HG03342 (cell line): ENCODE results near the gene PHLPP1.

ENCODE experiments used
- ATAC-seq: cut with Tn5 transposase; IDR thresholded peaks from one replicate; pipeline ENCODE4 v1.9.1; 2021; ENCODE audit warnings: mild to moderate bottlenecking, moderate library complexity; ENCODE audit not compliant: unreplicated experiment

Gene PHLPP1

GRCh38 chr18:62999392-62999791 is 284.1 kb downstream of the PHLPP1 start:
- ATAC-seq, result no peak

DNA sequence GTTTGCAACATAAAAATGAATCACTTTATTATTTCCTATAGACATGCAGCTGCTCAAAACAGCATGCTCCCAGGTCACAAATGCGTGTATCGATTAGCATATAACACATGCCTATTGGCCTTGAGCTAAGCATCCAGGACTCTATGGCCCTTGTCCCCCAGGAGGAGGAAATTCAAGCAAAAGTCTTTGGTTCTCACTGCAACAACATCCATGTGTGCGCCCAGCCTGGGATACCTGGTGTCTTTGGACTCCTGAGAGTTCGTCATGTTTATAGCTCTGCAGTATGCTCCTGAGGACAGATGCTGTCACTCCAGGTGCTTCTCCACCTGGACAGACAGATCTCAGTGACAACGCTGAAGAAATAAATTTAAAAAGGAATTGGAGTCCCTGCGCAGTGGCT is 284.6 kb downstream of the PHLPP1 start:
- no peak for ATAC-seq

DNA sequence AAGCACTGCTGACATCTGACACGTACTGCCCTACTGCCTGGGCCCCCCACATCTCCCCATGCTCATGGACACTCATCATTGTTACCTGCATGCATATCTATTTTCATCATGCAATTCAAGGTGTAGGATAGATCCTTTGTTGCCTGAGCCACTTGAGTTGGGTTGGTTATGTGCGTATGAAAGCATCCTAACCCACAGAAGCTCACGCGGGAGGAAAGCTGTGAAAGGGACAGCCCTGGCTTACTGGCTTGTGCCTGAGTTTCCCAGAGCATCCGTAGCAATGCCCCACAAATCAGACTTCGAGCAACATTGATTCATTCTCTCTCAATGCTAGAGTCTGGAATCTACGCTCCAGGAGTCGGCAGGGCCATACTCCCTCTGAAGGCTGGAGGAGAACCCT is 285.5 kb downstream of the PHLPP1 start:
- ATAC-seq, result no peak

- no peak for ATAC-seq
Observed at GRCh38 chr18:63001861-63002260, 286.5 kb downstream of the PHLPP1 start.

DNA sequence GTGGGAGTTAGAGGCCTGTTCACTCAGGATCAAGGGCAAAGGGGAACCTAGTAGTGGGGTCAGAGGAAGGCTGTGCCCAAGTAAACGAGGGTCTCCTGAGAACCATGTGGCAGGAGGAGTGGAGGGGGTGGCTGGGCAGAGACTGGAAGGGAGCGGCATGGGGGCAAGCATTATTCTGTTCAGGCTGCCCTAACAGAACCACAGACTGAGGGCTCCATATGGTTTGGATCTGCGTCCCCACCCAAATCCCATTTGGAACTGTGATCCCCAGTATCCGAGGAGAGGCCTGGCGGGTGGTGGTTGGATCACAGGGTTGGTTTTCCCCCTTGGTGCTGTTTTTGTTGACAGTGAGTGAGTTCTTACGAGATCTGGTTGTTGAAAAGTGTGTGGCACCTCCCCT is 287.0 kb downstream of the PHLPP1 start:
- ATAC-seq, result no peak

- no peak for ATAC-seq
Observed at GRCh38 chr18:63002803-63003445, 287.6 kb downstream of the PHLPP1 start.

- ATAC-seq, result no peak
Observed at GRCh38 chr18:63003899-63004298, 288.6 kb downstream of the PHLPP1 start.

DNA sequence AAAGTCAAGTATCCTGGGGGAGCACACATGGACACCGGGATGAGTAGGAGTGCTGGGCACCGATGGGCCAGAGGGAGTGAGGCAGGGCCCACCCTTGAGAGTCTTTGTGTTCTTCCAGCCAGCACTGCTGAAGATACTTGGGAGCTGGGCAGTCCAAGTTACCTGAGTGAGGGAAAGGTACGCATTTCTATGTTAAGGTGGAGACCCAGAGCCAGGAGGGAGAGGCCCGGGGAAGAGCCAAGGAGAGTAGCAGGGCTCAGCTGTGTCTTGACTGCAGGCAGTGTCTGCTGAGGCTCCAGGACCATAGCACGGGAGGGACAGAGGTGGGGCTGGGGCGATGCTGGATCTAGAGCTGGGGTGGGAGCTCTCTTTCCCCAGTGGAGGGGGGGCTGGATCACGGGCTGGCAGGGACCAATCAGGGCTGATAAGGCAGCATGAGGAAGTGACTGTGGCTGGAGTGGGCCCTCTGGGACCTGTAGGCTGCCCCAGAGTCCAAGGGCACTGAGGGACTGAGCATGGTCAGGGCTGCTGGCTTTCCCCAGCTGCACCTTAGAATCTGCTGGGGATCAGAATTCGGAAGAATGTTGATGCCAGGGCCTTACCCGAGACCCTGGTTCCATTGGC is 289.2 kb downstream of the PHLPP1 start:
- ATAC-seq, result no peak

DNA sequence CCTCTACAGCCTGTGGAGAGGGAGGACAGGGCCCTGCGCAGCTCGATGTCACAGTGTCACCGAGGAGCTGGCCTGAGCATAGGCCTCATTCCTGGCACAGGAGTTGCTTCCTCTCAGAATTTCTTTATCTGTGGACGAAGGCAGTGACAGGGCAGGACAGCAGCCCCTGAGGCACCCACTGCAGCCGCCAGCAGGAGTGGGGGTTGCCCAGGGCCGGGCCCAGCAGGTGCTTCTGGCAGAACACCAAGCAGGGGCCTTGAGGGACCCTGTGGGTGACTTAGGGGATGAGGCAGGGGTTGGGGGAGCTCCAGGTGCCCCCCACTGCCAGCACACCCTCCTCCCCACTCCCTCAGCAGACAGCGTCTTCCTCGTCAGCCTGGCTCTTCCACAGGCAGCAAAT is 290.0 kb downstream of the PHLPP1 start:
- ATAC-seq, result no peak

DNA sequence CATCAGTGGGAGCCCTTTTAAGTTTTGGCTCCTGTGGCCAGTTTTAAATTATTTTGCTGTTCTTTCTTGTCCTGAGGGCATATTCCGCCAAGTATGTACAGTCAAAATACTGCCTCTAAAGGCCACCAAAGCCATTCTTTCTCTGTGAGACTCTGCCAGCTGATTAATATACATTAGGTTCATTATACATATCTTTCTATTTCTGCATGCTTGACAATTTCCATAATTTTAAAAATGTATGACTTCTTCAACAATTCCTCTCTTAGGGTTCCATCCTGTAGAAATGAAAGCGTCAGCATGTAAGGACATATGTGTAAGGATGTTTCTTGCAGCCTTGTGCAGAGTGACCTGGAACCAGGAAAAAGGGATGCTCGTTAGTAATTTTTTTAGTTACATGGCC is 291.9 kb downstream of the PHLPP1 start:
- ATAC-seq, result no peak

DNA sequence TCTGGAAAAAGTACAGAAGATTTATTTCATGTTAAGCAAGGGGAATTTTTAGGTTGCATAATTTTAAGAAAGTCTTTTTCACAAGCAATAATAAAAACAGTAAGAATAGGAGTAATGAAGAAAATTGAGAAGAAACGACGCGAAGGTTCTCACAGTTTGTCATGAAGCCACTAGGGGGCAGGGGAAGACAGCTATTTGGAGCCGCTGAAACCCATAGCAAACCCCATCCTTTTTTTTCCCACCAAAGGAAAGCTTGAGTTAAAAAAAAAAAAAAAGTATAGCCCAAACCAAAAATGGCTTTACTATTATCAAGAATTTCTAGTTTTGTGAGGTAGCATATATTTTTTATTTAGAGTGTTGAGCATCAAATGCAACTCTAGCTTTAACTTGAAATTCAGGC is 300.9 kb downstream of the PHLPP1 start:
- peak; percentile 58 for ATAC-seq

DNA sequence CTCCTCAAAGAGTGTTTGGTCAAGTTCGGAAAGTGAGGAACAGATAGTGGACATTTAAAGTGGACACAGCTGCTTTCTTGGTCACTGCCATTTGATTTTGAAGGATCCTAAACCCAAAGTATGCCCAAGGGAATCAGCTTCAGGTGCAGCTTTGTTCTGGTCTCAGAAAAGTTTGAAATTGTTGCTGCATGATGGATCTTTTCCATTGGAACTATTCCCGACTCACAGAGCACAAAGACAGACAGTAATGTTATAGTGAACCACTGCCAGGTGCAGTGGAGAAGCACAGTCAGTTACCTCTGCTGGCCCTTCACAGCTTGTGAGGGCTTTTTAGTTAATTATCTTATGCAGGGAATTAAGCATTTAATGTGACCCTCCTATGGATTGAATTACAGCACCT is 301.7 kb downstream of the PHLPP1 start:
- no peak for ATAC-seq

DNA sequence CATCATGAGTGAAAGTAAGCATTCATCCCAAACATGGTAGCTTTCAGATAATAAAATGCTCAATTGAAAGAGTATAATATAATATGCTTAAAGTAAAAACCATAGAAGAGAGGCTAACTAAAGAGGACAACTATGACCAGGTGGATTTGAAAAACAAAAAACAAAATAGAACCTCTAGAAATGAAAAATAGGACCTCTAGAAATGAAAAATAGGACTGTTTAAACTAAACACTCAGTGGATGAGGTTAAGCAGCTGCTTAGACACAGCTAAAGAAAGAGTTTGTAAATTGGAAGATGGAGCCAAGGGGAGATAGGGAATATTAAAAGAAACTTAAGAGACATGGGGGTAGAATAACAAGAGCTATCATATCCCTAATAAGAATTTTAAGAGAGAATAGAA is 302.6 kb downstream of the PHLPP1 start:
- ATAC-seq, result no peak

DNA sequence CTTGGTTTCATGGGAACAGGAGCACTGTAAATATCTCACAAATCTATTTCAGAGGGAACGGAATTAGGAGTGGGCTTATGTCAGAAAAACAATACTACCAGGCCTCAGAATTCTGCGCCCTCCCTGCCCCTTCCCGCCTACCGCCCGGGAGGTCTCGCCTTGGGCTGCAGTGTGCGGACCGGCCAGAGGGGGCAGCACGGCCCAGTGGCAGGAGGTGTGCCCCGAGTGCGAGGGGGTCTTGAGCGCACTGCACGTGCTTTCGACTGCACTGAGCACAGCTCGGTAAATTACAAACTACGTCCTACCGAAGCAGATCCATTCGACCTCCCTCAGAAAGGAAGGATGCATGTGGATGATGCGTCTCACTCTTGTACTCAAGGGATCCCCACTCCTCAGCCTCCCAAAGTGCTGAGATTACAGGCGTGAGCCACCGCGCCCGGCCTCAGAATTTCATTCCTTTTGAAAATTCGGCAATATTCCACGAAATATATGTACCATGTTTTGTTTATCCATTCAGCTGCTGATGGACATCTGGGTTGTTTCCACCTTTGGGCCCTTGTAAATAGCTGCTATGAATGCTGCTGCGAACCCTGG is 307.2 kb downstream of the PHLPP1 start:
- no peak for ATAC-seq

DNA sequence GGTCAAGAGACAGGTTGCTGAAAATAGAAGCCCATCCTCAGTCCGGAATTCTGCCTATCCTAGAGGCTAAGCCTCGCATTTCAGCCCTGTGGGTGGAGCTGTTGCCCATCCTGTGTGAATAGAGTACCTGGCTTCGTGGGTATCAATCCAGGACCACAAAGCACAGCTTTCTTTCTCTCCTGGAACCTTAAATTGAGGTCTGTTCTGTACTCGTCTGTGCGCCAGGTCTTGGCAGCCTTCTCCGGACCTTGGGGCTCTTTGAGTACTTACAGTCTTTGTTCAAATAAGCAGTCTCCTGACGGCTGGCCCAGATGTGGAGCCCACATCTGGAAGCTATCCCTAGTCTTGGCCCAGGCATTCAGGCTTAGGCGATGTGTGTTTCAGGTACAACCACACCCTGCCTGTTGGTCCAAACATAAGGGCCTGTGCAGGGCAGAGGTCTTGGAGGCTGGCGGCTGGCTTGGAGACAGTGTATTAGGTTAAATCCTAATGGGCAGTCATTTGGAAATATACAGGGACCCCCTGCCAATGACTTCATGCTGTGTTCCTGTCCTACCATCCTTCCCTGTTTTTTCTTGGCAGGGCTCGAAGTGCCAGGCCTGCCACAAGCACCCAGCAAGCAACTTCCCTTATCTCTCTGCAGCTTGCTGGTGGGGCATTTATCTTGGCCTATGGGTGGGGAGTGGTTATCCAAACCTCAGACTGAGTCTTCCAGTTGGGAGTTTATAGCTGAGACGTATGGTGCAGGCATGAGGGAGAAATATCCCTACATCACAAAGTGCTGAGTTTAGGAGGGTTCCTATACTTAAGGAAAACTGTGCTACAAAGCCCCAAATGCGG is 310.1 kb downstream of the PHLPP1 start:
- no peak for ATAC-seq

DNA sequence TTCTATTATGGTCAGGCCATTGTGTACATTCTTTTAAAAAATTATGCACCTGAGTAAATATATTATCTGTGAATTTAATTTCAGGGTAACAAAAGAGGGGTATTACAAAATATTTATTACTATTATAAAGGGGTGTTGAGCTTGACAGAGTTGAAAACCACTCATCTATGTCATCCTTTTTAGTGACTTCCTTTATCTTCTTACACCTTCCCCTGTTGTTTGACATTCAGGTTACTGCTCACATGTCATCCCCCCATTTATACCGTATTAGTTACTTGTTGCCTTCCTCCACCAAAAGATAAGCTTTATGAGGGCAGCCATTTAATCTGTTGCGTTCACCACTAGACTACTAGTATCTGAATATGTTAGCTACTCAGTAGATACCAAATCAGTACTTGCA is 313.0 kb downstream of the PHLPP1 start:
- no peak for ATAC-seq
